ENCODE data around the gene CCDC152. TPM values are rescaled to one million over a fixed set of nuclear protein-coding genes. Genes with fewer than 3 reads are reported as not detected.

CCDC152 gene
- total RNA-seq, 1 donor from 2014 or later, result 6.0 TPM

GRCh38 chr5:42751044-42751443 is 5.6 kb upstream of the CCDC152 start:
- H3K36me3 Mint-ChIP-seq (ENCODE audit: low read depth), result no peaks in the 10 kb centered on the region
- peaks cover 9% of the 10 kb centered on the region for H3K4me1 Mint-ChIP-seq (ENCODE audit: low read depth)
- H3K27ac Mint-ChIP-seq, result no peak overlapping the region
- intact Hi-C loops (cut with micrococcal nuclease), result loop anchor here (10.0 kb wide), 1 partner anchor 896 kb away; no protein-coding TSS in a partner anchor
- no peak overlapping the region for H3K4me3 Mint-ChIP-seq (ENCODE audit: low read depth)
- H3K27me3 Mint-ChIP-seq (ENCODE audit: low read depth), result peaks cover 15% of the 10 kb centered on the region
- no peaks in the 10 kb centered on the region for H3K9me3 Mint-ChIP-seq
- no peak for DNase-seq (ENCODE audit: low spot score)

- Mint-ChIP-seq H3K27me3 (ENCODE audit: low read depth) (peaks cover 10% of the 10 kb centered on the region), H3K4me1 (ENCODE audit: low read depth) (peaks cover 18% of the 10 kb centered on the region), H3K9me3 (no peaks in the 10 kb centered on the region), H3K27ac (no peak overlapping the region), H3K4me3 (ENCODE audit: low read depth) (no peak overlapping the region), H3K36me3 (ENCODE audit: low read depth) (peaks cover 3% of the 10 kb centered on the region)
- no peak for DNase-seq (ENCODE audit: low spot score)
- intact Hi-C loops (cut with micrococcal nuclease), result loop anchor here (10.0 kb wide), 1 partner anchor 898 kb away; no protein-coding TSS in a partner anchor
These were observed 3.5 kb upstream of the CCDC152 start for GRCh38 chr5:42753099-42753498.

- Mint-ChIP-seq H3K36me3 (ENCODE audit: low read depth) (peaks cover 6% of the 10 kb centered on the region), H3K27ac (no peak overlapping the region), H3K9me3 (no peaks in the 10 kb centered on the region), H3K4me3 (ENCODE audit: low read depth) (no peak overlapping the region), H3K27me3 (ENCODE audit: low read depth) (peaks cover 14% of the 10 kb centered on the region), H3K4me1 (ENCODE audit: low read depth) (peaks cover 16% of the 10 kb centered on the region)
- DNase-seq (ENCODE audit: low spot score), result no peak
- intact Hi-C loops (cut with micrococcal nuclease), result loop anchor here (5.0 to 10.0 kb wide), 2 partner anchors 128 to 905 kb away; no protein-coding TSS in a partner anchor
These were observed 2.8 kb downstream of the CCDC152 start for GRCh38 chr5:42759456-42759855.

GRCh38 chr5:42760426-42760825 is 3.8 kb downstream of the CCDC152 start:
- Mint-ChIP-seq H3K36me3 (ENCODE audit: low read depth) (peaks cover 6% of the 10 kb centered on the region), H3K4me1 (ENCODE audit: low read depth) (peaks cover 16% of the 10 kb centered on the region), H3K9me3 (no peaks in the 10 kb centered on the region), H3K27me3 (ENCODE audit: low read depth) (peaks cover 11% of the 10 kb centered on the region), H3K4me3 (ENCODE audit: low read depth) (no peak overlapping the region), H3K27ac (no peak overlapping the region)
- intact Hi-C loops (cut with micrococcal nuclease), result loop anchor here (10.0 kb wide), 3 partner anchors 176 to 756 kb away; partner anchors contain the start of gene GHR
- no peak for DNase-seq (ENCODE audit: low spot score)

GRCh38 chr5:42761791-42762190 is 5.2 kb downstream of the CCDC152 start:
- no peaks in the 10 kb centered on the region for H3K9me3 Mint-ChIP-seq
- no peak overlapping the region for H3K27ac Mint-ChIP-seq
- DNase-seq (ENCODE audit: low spot score), result no peak
- intact Hi-C loops (cut with micrococcal nuclease), result loop anchor here (10.0 kb wide), 3 partner anchors 177 to 757 kb away; partner anchors contain the start of gene GHR
- peaks cover 6% of the 10 kb centered on the region for H3K36me3 Mint-ChIP-seq (ENCODE audit: low read depth)
- H3K4me3 Mint-ChIP-seq (ENCODE audit: low read depth), result no peak overlapping the region
- peaks cover 14% of the 10 kb centered on the region for H3K4me1 Mint-ChIP-seq (ENCODE audit: low read depth)
- peaks cover 14% of the 10 kb centered on the region for H3K27me3 Mint-ChIP-seq (ENCODE audit: low read depth)

GRCh38 chr5:42767491-42768105 is 11.0 kb downstream of the CCDC152 start:
- peaks cover 4% of the 10 kb centered on the region for H3K36me3 Mint-ChIP-seq (ENCODE audit: low read depth)
- H3K9me3 Mint-ChIP-seq, result no peaks in the 10 kb centered on the region
- H3K4me1 Mint-ChIP-seq (ENCODE audit: low read depth), result no peaks in the 10 kb centered on the region
- H3K27ac Mint-ChIP-seq, result no peak overlapping the region
- peaks cover 13% of the 10 kb centered on the region for H3K27me3 Mint-ChIP-seq (ENCODE audit: low read depth)
- no peak overlapping the region for H3K4me3 Mint-ChIP-seq (ENCODE audit: low read depth)
- DNase-seq (ENCODE audit: low spot score), result no peak
- intact Hi-C loops (cut with micrococcal nuclease), result loop anchor here (10.0 kb wide), 3 partner anchors 183 to 763 kb away; partner anchors contain the start of gene GHR

- Mint-ChIP-seq H3K36me3 (ENCODE audit: low read depth) (peaks cover 4% of the 10 kb centered on the region), H3K4me1 (ENCODE audit: low read depth) (no peaks in the 10 kb centered on the region), H3K27me3 (ENCODE audit: low read depth) (peaks cover 13% of the 10 kb centered on the region), H3K4me3 (ENCODE audit: low read depth) (no peak overlapping the region), H3K27ac (no peak overlapping the region), H3K9me3 (no peaks in the 10 kb centered on the region)
- intact Hi-C loops (cut with micrococcal nuclease), result loop anchor here (10.0 kb wide), 3 partner anchors 183 to 763 kb away; partner anchors contain the start of gene GHR
- DNase-seq (ENCODE audit: low spot score), result no peak
These were observed 11.5 kb downstream of the CCDC152 start for GRCh38 chr5:42768106-42768504.

- H3K27ac Mint-ChIP-seq, result no peak overlapping the region
These were observed 13.4 kb downstream of the CCDC152 start for GRCh38 chr5:42770003-42770402.

GRCh38 chr5:42772265-42772993 is 15.8 kb downstream of the CCDC152 start:
- H3K27ac Mint-ChIP-seq, result no peak overlapping the region
- peaks cover 9% of the 10 kb centered on the region for H3K27me3 Mint-ChIP-seq (ENCODE audit: low read depth)
- intact Hi-C loops (cut with micrococcal nuclease), result no loop called here
- no peaks in the 10 kb centered on the region for H3K9me3 Mint-ChIP-seq
- no peak overlapping the region for H3K4me3 Mint-ChIP-seq (ENCODE audit: low read depth)
- peaks cover 4% of the 10 kb centered on the region for H3K36me3 Mint-ChIP-seq (ENCODE audit: low read depth)
- H3K4me1 Mint-ChIP-seq (ENCODE audit: low read depth), result no peaks in the 10 kb centered on the region
- DNase-seq (ENCODE audit: low spot score), result no peak

More at GRCh38 chr5:42770003-42770402, 13.4 kb downstream of the CCDC152 start:
- peaks cover 4% of the 10 kb centered on the region for H3K36me3 Mint-ChIP-seq (ENCODE audit: low read depth)
- H3K4me1 Mint-ChIP-seq (ENCODE audit: low read depth), result no peaks in the 10 kb centered on the region
- no peaks in the 10 kb centered on the region for H3K9me3 Mint-ChIP-seq
- DNase-seq (ENCODE audit: low spot score), result no peak
- H3K27me3 Mint-ChIP-seq (ENCODE audit: low read depth), result peaks cover 14% of the 10 kb centered on the region
- no peak overlapping the region for H3K4me3 Mint-ChIP-seq (ENCODE audit: low read depth)
- intact Hi-C loops (cut with micrococcal nuclease), result no loop called here

GRCh38 chr5:42779083-42779482 is 22.5 kb downstream of the CCDC152 start:
- Mint-ChIP-seq H3K27ac (no peak overlapping the region), H3K4me3 (ENCODE audit: low read depth) (no peak overlapping the region)

GRCh38 chr5:42781584-42781983 is 25.0 kb downstream of the CCDC152 start:
- Mint-ChIP-seq H3K4me1 (ENCODE audit: low read depth) (peaks cover 5% of the 10 kb centered on the region), H3K27me3 (ENCODE audit: low read depth) (peaks cover 2% of the 10 kb centered on the region), H3K27ac (no peak overlapping the region), H3K4me3 (ENCODE audit: low read depth) (no peak overlapping the region), H3K36me3 (ENCODE audit: low read depth) (peaks cover 7% of the 10 kb centered on the region), H3K9me3 (peaks cover 15% of the 10 kb centered on the region)
- intact Hi-C loops (cut with micrococcal nuclease), result no loop called here
- DNase-seq (ENCODE audit: low spot score), result no peak

More at GRCh38 chr5:42779083-42779482, 22.5 kb downstream of the CCDC152 start:
- H3K27me3 Mint-ChIP-seq (ENCODE audit: low read depth), result peaks cover 6% of the 10 kb centered on the region
- no peak for DNase-seq (ENCODE audit: low spot score)
- intact Hi-C loops (cut with micrococcal nuclease), result no loop called here
- no peaks in the 10 kb centered on the region for H3K36me3 Mint-ChIP-seq (ENCODE audit: low read depth)
- peaks cover 5% of the 10 kb centered on the region for H3K4me1 Mint-ChIP-seq (ENCODE audit: low read depth)
- H3K9me3 Mint-ChIP-seq, result no peaks in the 10 kb centered on the region

GRCh38 chr5:42784132-42784531 is 27.5 kb downstream of the CCDC152 start:
- DNase-seq (ENCODE audit: low spot score), result no peak
- Mint-ChIP-seq H3K4me1 (ENCODE audit: low read depth) (no peaks in the 10 kb centered on the region), H3K27ac (no peak overlapping the region), H3K4me3 (ENCODE audit: low read depth) (no peak overlapping the region), H3K9me3 (peaks cover 29% of the 10 kb centered on the region), H3K27me3 (ENCODE audit: low read depth) (peaks cover 2% of the 10 kb centered on the region), H3K36me3 (ENCODE audit: low read depth) (peaks cover 20% of the 10 kb centered on the region)
- intact Hi-C loops (cut with micrococcal nuclease), result no loop called here

- no peaks in the 10 kb centered on the region for H3K4me1 Mint-ChIP-seq (ENCODE audit: low read depth)
- peaks cover 22% of the 10 kb centered on the region for H3K36me3 Mint-ChIP-seq (ENCODE audit: low read depth)
- no peak overlapping the region for H3K27ac Mint-ChIP-seq
- no peak overlapping the region for H3K4me3 Mint-ChIP-seq (ENCODE audit: low read depth)
- H3K9me3 Mint-ChIP-seq, result peaks cover 32% of the 10 kb centered on the region
- intact Hi-C loops (cut with micrococcal nuclease), result no loop called here
- no peaks in the 10 kb centered on the region for H3K27me3 Mint-ChIP-seq (ENCODE audit: low read depth)
- no peak for DNase-seq (ENCODE audit: low spot score)
These were observed 29.1 kb downstream of the CCDC152 start for GRCh38 chr5:42785756-42786155.

Data from activated T-helper 2 cell treated with anti-CD3 and anti-CD28 coated beads, Interferon-gamma antibody, Interleukin-2, Interleukin-4, amounts not matched to agents 10 μg/mL and 5 μg/mL and 100 μg/mL, durations not matched to agents 14 hours and 24 hours and 36 hours (primary cell).